Coronary artery (tissue), 2 donors: ENCODE measurements around the gene NLRC3.

Experiments used
- DNase-seq: peaks from one replicate; pipeline ENCODE4 v3.0.0-alpha.2; 2017; ENCODE audit warnings: low spot score
- H3K27ac ChIP-seq, 2 donors: fragments of 200-600 bp; sonication (generic); one replicate each; pipeline ENCODE4 v1.5.1; 2016 to 2019
- H3K4me3 ChIP-seq: fragments of 200-600 bp; sonication (generic); 2 replicates; pipeline ENCODE4 v1.5.1; 2016; ENCODE audit warnings: mild to moderate bottlenecking, moderate library complexity
- TF ChIP-seq, protein P1 (sequence below): fragments of 200-600 bp; sonication (generic); IDR thresholded peaks from one replicate; pipeline ENCODE4 v1.5.1; 2019; ENCODE audit warnings: antibody characterized with exemption

NLRC3 gene

DNA sequence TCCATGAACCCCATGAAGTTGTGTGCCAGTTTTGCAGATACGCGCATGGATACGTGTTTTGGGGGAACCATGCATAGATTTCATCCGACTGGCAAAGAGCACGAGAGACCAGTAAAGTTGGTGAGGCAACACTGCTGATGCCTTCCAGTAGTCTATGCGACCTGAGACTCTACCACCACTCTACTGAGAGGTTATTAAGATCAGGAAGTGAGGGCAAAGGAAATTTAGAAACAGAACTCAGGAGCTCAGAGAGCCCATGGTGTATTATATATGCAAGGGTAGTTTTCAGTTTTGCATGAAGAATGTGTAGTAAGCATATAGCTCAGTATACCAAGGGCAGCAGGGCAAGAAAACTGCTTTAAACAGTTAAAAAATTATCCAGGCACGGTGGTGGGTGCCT, 30.0 kb upstream of the NLRC3 start:
- DNase-seq: no peak
- TF ChIP-seq, protein P1, sequence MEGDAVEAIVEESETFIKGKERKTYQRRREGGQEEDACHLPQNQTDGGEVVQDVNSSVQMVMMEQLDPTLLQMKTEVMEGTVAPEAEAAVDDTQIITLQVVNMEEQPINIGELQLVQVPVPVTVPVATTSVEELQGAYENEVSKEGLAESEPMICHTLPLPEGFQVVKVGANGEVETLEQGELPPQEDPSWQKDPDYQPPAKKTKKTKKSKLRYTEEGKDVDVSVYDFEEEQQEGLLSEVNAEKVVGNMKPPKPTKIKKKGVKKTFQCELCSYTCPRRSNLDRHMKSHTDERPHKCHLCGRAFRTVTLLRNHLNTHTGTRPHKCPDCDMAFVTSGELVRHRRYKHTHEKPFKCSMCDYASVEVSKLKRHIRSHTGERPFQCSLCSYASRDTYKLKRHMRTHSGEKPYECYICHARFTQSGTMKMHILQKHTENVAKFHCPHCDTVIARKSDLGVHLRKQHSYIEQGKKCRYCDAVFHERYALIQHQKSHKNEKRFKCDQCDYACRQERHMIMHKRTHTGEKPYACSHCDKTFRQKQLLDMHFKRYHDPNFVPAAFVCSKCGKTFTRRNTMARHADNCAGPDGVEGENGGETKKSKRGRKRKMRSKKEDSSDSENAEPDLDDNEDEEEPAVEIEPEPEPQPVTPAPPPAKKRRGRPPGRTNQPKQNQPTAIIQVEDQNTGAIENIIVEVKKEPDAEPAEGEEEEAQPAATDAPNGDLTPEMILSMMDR: no peak
- no peak overlapping the region for H3K4me3 ChIP-seq
- no peak overlapping the region for H3K27ac ChIP-seq

DNA sequence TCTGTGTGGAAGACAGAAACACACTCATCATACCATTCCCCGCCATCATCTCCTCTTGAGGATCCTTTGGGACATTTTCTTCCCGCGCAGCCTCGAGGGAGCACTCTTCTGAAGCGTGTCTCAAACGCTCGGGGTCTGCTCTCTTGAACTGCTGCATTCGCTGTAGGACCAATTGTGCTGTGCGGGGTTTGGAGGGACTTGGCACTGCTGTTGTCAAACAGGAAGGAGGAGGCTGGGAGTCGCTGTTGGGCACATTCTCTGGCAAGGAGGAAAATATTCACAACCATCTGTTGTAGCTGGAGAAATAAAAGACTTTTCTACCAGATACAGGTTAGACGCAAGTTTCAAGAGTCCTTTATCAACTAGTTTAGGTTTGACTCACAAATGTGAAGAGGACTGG, 29.2 kb upstream of the NLRC3 start:
- no peak overlapping the region for H3K4me3 ChIP-seq
- no peak for DNase-seq
- TF ChIP-seq, protein P1: no peak

DNA sequence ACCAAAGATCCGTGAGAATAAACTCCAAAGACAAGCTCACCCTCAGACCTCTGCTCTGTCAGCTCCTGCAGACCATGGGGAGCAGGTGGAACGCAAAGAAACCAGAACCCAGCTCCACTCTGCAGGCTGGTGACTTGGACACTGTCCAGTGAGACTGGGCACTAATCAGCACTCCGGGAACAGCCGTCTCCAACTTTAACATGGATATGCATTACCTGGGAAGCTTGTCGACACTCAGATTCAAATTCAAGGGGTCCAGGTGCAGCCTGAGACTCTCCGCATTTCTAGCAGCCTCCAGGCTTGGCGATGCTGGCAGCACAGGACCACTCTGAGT, 25.1 kb upstream of the NLRC3 start:
- DNase-seq: no peak
- TF ChIP-seq, protein P1: no peak
- no peak overlapping the region for H3K27ac ChIP-seq

More for the DNA sequence above, 29.2 kb upstream of the NLRC3 start:
- H3K27ac ChIP-seq: no peak overlapping the region

DNA sequence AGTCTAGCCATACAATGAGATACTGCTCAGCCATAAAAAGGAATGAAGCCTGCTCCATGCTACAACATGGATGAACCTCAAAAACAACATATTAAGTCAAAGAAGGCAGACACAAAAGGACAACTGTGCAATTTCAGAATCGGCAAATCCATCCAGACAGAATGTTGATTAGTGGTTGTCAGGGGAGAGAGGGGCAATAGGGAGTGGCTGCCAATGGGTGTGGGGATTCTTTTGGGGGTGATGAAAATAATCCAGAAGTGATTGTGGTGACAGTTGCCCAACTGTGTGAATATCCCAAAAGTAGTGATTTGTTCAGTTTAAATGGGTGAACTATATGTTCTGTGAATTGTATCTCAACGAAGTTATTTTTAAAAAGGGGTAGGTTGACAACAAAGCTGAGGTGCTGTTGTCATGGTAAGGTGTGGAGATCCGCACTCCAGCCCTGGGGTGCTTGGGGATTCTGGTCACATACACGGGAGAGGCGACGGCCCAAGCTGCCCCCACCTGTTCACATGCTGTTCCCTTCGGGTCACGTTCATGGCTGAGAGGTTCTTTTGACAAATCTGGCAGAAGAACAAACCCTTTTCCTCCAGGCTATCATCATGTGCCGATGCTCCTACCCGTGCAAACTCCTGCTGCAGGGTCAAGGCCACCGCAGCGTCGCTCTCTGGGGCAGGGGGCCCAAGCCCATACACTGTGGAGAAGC, 24.6 kb upstream of the NLRC3 start:
- Histone ChIP-seq H3K4me3 (no peak overlapping the region), H3K27ac (no peak overlapping the region)
- TF ChIP-seq, protein P1: no peak
- DNase-seq: no peak

More for the DNA sequence above, 25.1 kb upstream of the NLRC3 start:
- H3K4me3 ChIP-seq: no peak overlapping the region

DNA sequence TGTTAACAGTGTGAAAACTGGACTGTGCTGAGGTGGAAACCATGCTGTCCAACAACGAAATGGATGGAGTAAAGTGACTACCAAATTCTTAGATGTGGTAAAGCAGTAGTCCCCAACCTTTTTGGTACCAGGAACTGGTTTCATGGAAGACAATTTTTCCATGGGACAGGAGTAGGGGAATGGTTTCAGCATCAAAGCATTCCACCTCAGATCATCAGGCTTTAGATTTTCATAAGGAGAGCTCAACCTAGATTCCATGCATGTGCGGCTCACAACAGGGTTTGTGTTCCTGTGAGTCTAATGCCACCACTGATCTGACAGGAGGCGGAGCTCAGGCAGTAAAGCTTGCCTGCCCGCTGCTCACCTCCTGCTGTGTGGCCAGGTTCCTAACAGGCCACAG, 22.7 kb upstream of the NLRC3 start:
- DNase-seq: no peak
- TF ChIP-seq, protein P1: no peak
- Histone ChIP-seq H3K4me3 (no peak overlapping the region), H3K27ac (no peak overlapping the region)

DNA sequence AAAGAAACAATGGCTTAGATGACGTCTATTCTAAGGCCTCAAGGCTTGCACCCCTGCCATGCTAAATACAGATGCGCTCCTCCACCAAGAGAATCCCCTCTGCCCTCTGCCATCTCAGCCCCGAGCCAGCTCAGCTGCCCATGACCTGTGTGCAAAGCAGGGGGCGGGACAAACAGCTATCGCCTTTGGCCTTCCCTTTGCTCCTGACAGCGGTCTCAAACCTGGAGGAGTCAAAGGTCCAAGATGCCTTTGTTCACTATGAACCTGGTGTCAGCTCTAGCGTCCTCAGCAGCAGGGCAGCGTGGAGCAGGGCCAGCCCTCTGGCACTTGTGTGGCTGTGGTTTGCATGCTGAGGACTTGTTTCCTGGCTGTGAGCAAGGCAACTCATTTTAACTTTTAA, 21.9 kb upstream of the NLRC3 start:
- no peak overlapping the region for H3K27ac ChIP-seq
- DNase-seq: no peak
- TF ChIP-seq, protein P1: no peak
- no peak overlapping the region for H3K4me3 ChIP-seq

DNA sequence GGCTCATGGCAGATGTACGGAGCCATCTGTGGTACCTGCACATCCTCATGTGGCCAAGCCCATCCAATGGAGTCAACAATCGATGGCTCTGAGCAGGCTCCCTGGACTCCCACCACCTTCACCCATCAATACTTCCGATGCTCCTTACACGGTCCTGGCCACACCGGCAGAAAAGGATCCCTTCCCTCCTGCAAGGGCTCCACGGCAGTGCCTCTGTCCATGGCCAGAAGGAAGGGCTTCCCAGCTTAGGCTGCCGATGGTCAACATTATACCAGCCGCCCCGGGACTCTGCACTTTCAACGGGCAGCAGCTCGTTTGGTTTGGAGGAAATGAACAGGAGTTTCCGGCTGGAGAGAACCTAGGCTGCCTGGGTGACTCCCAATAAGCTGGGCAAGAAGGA, 21.0 kb upstream of the NLRC3 start:
- no peak overlapping the region for H3K27ac ChIP-seq
- H3K4me3 ChIP-seq: no peak overlapping the region
- TF ChIP-seq, protein P1: no peak
- DNase-seq: no peak
